ENCODE results near the gene FAM118A. TPM values are rescaled to one million over a fixed set of nuclear protein-coding genes. Genes with fewer than 3 reads are reported as not detected.

The FAM118A gene
- total and polyA plus RNA-seq, 9 of the 15 experiments (the other 6 are each of a cell fraction or from before 2014, with no cell fraction given), result 17.0 to 223 (median 59.4) TPM

- TF ChIP-seq C11orf30 (IDR thresholded peaks at IDR 0.05; ENCODE audit: low read depth) (peak; percentile 16; the same call in 1 of the 2 replicates), XRCC5 (IDR thresholded peaks at IDR 0.05; ENCODE audit: low read depth, low read length) (peak; percentile 33; the same call in 1 of the 2 replicates), MAX (CRISPR knock-in tag; IDR thresholded peaks at IDR 0.05) (peak; percentile 26; the same call in 1 of the 2 replicates), L3MBTL2 (IDR thresholded peaks at IDR 0.05) (0 out of 2 replicates have a peak, but pooled peaks have one; percentile 45), SIX5 (IDR thresholded peaks at IDR 0.05; ENCODE audit: borderline replicate concordance in 1 of 2, insufficient read depth in 1 of 2, low read depth in 1 of 2, low read length in 2 of 2) (peak in 1 of 2 experiments; percentile 30; a peak in 1 of 4 replicates), CREB3 (tag; conservative IDR thresholded peaks at IDR 0.05; ENCODE audit: low read depth) (no peak), SIN3B (IDR thresholded peaks at IDR 0.05; ENCODE audit: low read depth) (0 out of 2 replicates have a peak, but pooled peaks have one; percentile 66), MTA3 (IDR thresholded peaks at IDR 0.05; ENCODE audit: borderline replicate concordance) (peak; percentile 62; the same call in 1 of the 2 replicates), TFAM (CRISPR knock-in tag; conservative IDR thresholded peaks at IDR 0.05) (no peak), SPI1 (IDR thresholded peaks at IDR 0.05; ENCODE audit: borderline replicate concordance, low read depth, low read length) (peak; percentile 84), NEUROD1 (IDR thresholded peaks at IDR 0.05; ENCODE audit: borderline replicate concordance, low read depth, low read length, partially characterized antibody) (peak; percentile 48), TAF1 (IDR thresholded peaks at IDR 0.05; ENCODE audit: control insufficient read depth, extremely low read depth, insufficient read depth, low read length, severe bottlenecking) (peak; percentile 82), TOE1 (IDR thresholded peaks at IDR 0.05; ENCODE audit: borderline replicate concordance) (no peak), TOE1 (CRISPR knock-in tag; IDR thresholded peaks at IDR 0.05; ENCODE audit: borderline replicate concordance, low read depth) (no peak)
- TF ChIP-seq, protein P1, sequence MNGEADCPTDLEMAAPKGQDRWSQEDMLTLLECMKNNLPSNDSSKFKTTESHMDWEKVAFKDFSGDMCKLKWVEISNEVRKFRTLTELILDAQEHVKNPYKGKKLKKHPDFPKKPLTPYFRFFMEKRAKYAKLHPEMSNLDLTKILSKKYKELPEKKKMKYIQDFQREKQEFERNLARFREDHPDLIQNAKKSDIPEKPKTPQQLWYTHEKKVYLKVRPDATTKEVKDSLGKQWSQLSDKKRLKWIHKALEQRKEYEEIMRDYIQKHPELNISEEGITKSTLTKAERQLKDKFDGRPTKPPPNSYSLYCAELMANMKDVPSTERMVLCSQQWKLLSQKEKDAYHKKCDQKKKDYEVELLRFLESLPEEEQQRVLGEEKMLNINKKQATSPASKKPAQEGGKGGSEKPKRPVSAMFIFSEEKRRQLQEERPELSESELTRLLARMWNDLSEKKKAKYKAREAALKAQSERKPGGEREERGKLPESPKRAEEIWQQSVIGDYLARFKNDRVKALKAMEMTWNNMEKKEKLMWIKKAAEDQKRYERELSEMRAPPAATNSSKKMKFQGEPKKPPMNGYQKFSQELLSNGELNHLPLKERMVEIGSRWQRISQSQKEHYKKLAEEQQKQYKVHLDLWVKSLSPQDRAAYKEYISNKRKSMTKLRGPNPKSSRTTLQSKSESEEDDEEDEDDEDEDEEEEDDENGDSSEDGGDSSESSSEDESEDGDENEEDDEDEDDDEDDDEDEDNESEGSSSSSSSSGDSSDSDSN (IDR thresholded peaks at IDR 0.05; ENCODE audit: borderline replicate concordance in 1 of 2, low read depth in 2 of 2, low read length in 2 of 2), result peak in 1 of 2 experiments; percentile 83; a peak in 1 of 4 replicates
Measured at GRCh38 chr22:45309422-45310227, at the start of gene FAM118A (continued).

Measured in K562 (cell line).